Measurements from ENCODE around the gene PLA2G10. TPM values are rescaled to one million over a fixed set of nuclear protein-coding genes. Genes with fewer than 3 reads are reported as not detected.

The PLA2G10 gene
- total and polyA plus RNA-seq, 9 of the 15 experiments (the other 6 are each of a cell fraction or from before 2014, with no cell fraction given) = not detected

DNA sequence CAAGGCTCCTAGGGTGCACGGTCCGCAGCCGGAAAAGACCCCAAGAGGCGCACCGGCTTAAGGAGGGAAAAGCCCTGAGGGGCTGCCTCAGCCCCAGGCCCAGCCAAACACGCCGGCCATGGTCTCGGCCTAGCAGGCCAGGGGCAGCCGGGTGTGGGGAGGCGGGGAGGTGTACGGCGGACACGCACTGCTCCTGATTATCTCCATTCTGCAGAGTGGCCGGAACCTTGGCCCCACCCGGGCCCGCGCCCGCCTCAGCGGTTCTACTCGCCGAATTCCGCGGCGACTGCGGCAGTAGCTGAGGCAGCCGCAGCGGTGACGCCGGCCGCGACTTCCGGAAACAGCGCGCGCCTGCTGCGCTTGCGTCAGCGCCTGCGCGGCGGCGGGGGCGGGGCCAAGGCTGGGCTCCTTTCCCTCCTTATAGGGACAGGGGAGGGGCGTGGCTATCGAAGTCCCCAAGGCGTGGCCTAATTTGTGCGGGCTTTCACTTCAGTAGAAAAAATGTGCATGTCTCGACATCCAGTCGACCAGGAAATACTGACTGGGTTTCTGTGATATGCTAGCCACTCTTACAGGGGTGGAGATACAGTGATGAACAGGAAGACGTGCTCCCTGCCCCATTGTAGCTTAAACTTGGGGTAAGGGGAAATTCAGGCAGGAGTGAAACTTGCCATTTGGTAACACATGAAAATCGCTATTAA is 64.0 kb downstream of the PLA2G10 start, which contains the start of gene PARN (continued):
- TF ChIP-seq, protein P1, sequence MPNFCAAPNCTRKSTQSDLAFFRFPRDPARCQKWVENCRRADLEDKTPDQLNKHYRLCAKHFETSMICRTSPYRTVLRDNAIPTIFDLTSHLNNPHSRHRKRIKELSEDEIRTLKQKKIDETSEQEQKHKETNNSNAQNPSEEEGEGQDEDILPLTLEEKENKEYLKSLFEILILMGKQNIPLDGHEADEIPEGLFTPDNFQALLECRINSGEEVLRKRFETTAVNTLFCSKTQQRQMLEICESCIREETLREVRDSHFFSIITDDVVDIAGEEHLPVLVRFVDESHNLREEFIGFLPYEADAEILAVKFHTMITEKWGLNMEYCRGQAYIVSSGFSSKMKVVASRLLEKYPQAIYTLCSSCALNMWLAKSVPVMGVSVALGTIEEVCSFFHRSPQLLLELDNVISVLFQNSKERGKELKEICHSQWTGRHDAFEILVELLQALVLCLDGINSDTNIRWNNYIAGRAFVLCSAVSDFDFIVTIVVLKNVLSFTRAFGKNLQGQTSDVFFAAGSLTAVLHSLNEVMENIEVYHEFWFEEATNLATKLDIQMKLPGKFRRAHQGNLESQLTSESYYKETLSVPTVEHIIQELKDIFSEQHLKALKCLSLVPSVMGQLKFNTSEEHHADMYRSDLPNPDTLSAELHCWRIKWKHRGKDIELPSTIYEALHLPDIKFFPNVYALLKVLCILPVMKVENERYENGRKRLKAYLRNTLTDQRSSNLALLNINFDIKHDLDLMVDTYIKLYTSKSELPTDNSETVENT (CRISPR knock-in tag; IDR thresholded peaks at IDR 0.05) = peak; percentile 73; the same call in 1 of the 2 replicates
- TF ChIP-seq CTBP1 (IDR thresholded peaks at IDR 0.05; ENCODE audit: borderline replicate concordance) (peak; percentile 80), SP1 (CRISPR knock-in tag; IDR thresholded peaks at IDR 0.05) (peak; percentile 89), TBP (optimal IDR thresholded peaks at IDR 0.05; ENCODE audit: low read depth, low read length) (peak; percentile 91), THRA (IDR thresholded peaks at IDR 0.05) (no peak), NRF1 (conservative IDR thresholded peaks at IDR 0.05 in 1 of 2, IDR thresholded peaks at IDR 0.05 in 1 of 2) (peak; percentile 98), FOXK2 (conservative IDR thresholded peaks at IDR 0.05 in 1 of 2, IDR thresholded peaks at IDR 0.05 in 1 of 2; ENCODE audit: low read depth in 2 of 2) (peak; percentile 93 to 96), ZC3H11A (IDR thresholded peaks at IDR 0.05; ENCODE audit: low read depth, low read length) (no peak), POLR2B (IDR thresholded peaks at IDR 0.05; ENCODE audit: low read depth, partially characterized antibody) (peak; percentile 80), ZFPM2 (CRISPR knock-in tag; IDR thresholded peaks at IDR 0.05) (no peak), MTA1 (IDR thresholded peaks at IDR 0.05; ENCODE audit: borderline replicate concordance) (0 out of 2 replicates have a peak, but pooled peaks have one; percentile 14), ZBTB43 (CRISPR knock-in tag; IDR thresholded peaks at IDR 0.05) (peak; percentile 65; the same call in 1 of the 2 replicates), JUN (IDR thresholded peaks at IDR 0.05; ENCODE audit: borderline replicate concordance, low read depth, low read length) (peak; percentile 31; the same call in 1 of the 2 replicates), JUN (CRISPR knock-in tag; IDR thresholded peaks at IDR 0.05; ENCODE audit: borderline replicate concordance) (peak; percentile 85; the same call in 1 of the 2 replicates), SMARCA4 (IDR thresholded peaks at IDR 0.05) (no peak), CBFA2T2 (conservative IDR thresholded peaks at IDR 0.05) (0 out of 2 replicates have a peak, but pooled peaks have one; percentile 2), TAF9B (IDR thresholded peaks at IDR 0.05; ENCODE audit: partially characterized antibody) (peak; percentile 72), RBBP5 (IDR thresholded peaks at IDR 0.05; ENCODE audit: borderline replicate concordance, insufficient read depth, low read length, poor library complexity, severe bottlenecking) (peak; percentile 76), NR4A1 (CRISPR knock-in tag; IDR thresholded peaks at IDR 0.05) (no peak), NR4A1 (tag; IDR thresholded peaks at IDR 0.05) (no peak)
- TF ChIP-seq, protein P2, sequence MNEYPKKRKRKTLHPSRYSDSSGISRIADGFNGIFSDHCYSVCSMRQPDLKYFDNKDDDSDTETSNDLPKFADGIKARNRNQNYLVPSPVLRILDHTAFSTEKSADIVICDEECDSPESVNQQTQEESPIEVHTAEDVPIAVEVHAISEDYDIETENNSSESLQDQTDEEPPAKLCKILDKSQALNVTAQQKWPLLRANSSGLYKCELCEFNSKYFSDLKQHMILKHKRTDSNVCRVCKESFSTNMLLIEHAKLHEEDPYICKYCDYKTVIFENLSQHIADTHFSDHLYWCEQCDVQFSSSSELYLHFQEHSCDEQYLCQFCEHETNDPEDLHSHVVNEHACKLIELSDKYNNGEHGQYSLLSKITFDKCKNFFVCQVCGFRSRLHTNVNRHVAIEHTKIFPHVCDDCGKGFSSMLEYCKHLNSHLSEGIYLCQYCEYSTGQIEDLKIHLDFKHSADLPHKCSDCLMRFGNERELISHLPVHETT (CRISPR knock-in tag; conservative IDR thresholded peaks at IDR 0.05 in 1 of 2, IDR thresholded peaks at IDR 0.05 in 1 of 2) = peak in 1 of 2 experiments; percentile 57; a peak in 1 of 4 replicates
